ENCODE measurements around the gene SIGLEC1.

Gene SIGLEC1

GRCh38 chr20:3669710-3670367 is 42.6 kb downstream of the SIGLEC1 start:
- no peaks in the 10 kb centered on the region for H3K9me3 ChIP-seq (ENCODE audit: control insufficient read depth, insufficient read depth, low read length)
- no peak overlapping the region for H3K4me2 ChIP-seq (ENCODE audit: low read length)
- no peaks in the 10 kb centered on the region for H3K36me3 ChIP-seq (ENCODE audit: control insufficient read depth, low read length)
- H3K4me3 ChIP-seq (ENCODE audit: low read length) = no peak overlapping the region
- no peaks in the 10 kb centered on the region for H3K79me2 ChIP-seq (ENCODE audit: control insufficient read depth, low read length)
- no peak overlapping the region for H3K27ac ChIP-seq (ENCODE audit: low read depth, low read length)
- H3F3A ChIP-seq (ENCODE audit: control insufficient read depth, insufficient read depth) = no peaks in the 10 kb centered on the region
- H3K27me3 ChIP-seq (ENCODE audit: control insufficient read depth, low read length) = peaks cover 23% of the 10 kb centered on the region
- no peaks in the 10 kb centered on the region for H3K4me1 ChIP-seq (ENCODE audit: control insufficient read depth, low read length)
- TF ChIP-seq CTCF (IDR thresholded peaks at IDR 0.05; ENCODE audit: low read depth, low read length, poor library complexity, severe bottlenecking) = no peak
- no peak for TF ChIP-seq EZH2phosphoT487 (IDR thresholded peaks at IDR 0.05; ENCODE audit: borderline replicate concordance, low read length)
- no peaks in the 10 kb centered on the region for H4K20me1 ChIP-seq (ENCODE audit: control insufficient read depth, insufficient read depth, low read depth, low read length)
- H3K9me2 ChIP-seq (replicated peaks; ENCODE audit: control insufficient read depth, low read length) = no peaks in the 10 kb centered on the region

- peaks cover 22% of the 10 kb centered on the region for H3K27me3 ChIP-seq (ENCODE audit: control insufficient read depth, low read length)
- H3F3A ChIP-seq (ENCODE audit: control insufficient read depth, insufficient read depth) = no peaks in the 10 kb centered on the region
- no peaks in the 10 kb centered on the region for H3K9me2 ChIP-seq (replicated peaks; ENCODE audit: control insufficient read depth, low read length)
- TF ChIP-seq EZH2phosphoT487 (IDR thresholded peaks at IDR 0.05; ENCODE audit: borderline replicate concordance, low read length) (no peak), CTCF (IDR thresholded peaks at IDR 0.05; ENCODE audit: low read depth, low read length, poor library complexity, severe bottlenecking) (no peak)
- no peaks in the 10 kb centered on the region for H3K9me3 ChIP-seq (ENCODE audit: control insufficient read depth, insufficient read depth, low read length)
- H3K4me1 ChIP-seq (ENCODE audit: control insufficient read depth, low read length) = no peaks in the 10 kb centered on the region
- no peak overlapping the region for H3K4me2 ChIP-seq (ENCODE audit: low read length)
- H3K27ac ChIP-seq (ENCODE audit: low read depth, low read length) = no peak overlapping the region
- no peaks in the 10 kb centered on the region for H3K79me2 ChIP-seq (ENCODE audit: control insufficient read depth, low read length)
- H3K36me3 ChIP-seq (ENCODE audit: control insufficient read depth, low read length) = no peaks in the 10 kb centered on the region
- H3K4me3 ChIP-seq (ENCODE audit: low read length) = no peak overlapping the region
- H4K20me1 ChIP-seq (ENCODE audit: control insufficient read depth, insufficient read depth, low read depth, low read length) = no peaks in the 10 kb centered on the region
Observed at GRCh38 chr20:3667434-3668037, 44.9 kb downstream of the SIGLEC1 start.

GRCh38 chr20:3663858-3664257 is 48.5 kb downstream of the SIGLEC1 start:
- Histone ChIP-seq H4K20me1 (ENCODE audit: control insufficient read depth, insufficient read depth, low read depth, low read length) (no peaks in the 10 kb centered on the region), H3K27me3 (ENCODE audit: control insufficient read depth, low read length) (peaks cover 22% of the 10 kb centered on the region), H3K9me2 (replicated peaks; ENCODE audit: control insufficient read depth, low read length) (no peaks in the 10 kb centered on the region), H3K36me3 (ENCODE audit: control insufficient read depth, low read length) (no peaks in the 10 kb centered on the region), H3K4me2 (ENCODE audit: low read length) (no peak overlapping the region), H3K9me3 (ENCODE audit: control insufficient read depth, insufficient read depth, low read length) (no peaks in the 10 kb centered on the region), H3F3A (ENCODE audit: control insufficient read depth, insufficient read depth) (no peaks in the 10 kb centered on the region), H3K4me1 (ENCODE audit: control insufficient read depth, low read length) (peaks cover 6% of the 10 kb centered on the region), H3K27ac (ENCODE audit: low read depth, low read length) (no peak overlapping the region), H3K79me2 (ENCODE audit: control insufficient read depth, low read length) (no peaks in the 10 kb centered on the region), H3K4me3 (ENCODE audit: low read length) (no peak overlapping the region)
- TF ChIP-seq EZH2phosphoT487 (IDR thresholded peaks at IDR 0.05; ENCODE audit: borderline replicate concordance, low read length) (no peak), CTCF (IDR thresholded peaks at IDR 0.05; ENCODE audit: low read depth, low read length, poor library complexity, severe bottlenecking) (no peak)
